Measurements from ENCODE around the gene CAPN13. TPM values are rescaled to one million over a fixed set of nuclear protein-coding genes. Genes with fewer than 3 reads are reported as not detected.

Gene CAPN13
- total and polyA plus RNA-seq, 8 donors = 6.4 to 93.3 (median 44.3) TPM

GRCh38 chr2:30764021-30764800 is 43.0 kb downstream of the CAPN13 start:
- peak in 1 of 2 donors; percentile 13 for DNase-seq
- no peak overlapping the region for H3K27ac ChIP-seq
- no peak for TF ChIP-seq POLR2AphosphoS5 (IDR thresholded peaks at IDR 0.05)
- TF ChIP-seq EP300 (IDR thresholded peaks at IDR 0.05) = no peak
- no peak for TF ChIP-seq CTCF (IDR thresholded peaks at IDR 0.05)
- TF ChIP-seq POLR2A (IDR thresholded peaks at IDR 0.05) = no peak
- intact Hi-C loops (cut with DNase I; ENCODE audit: low total_unique reads) = no loop called here
- H3K9me3 ChIP-seq = no peaks in the 10 kb centered on the region
- peaks cover 0 to 72% (median 38%) of the 10 kb centered on the region in 4 donors for H3K36me3 ChIP-seq
- no peak overlapping the region for H3K4me3 ChIP-seq
- no peaks in the 10 kb centered on the region for H3K4me1 ChIP-seq
- peaks cover 0 to 7% (median 0%) of the 10 kb centered on the region in 3 donors for H3K27me3 ChIP-seq
- WGBS, 5 donors = 79 to 87% (median 82%) methylated on average over 10 to 12 of the region's 12 CpGs

- Histone ChIP-seq H3K4me1 (no peaks in the 10 kb centered on the region), H3K9me3 (no peaks in the 10 kb centered on the region), H3K27ac (no peak overlapping the region), H3K4me3 (no peak overlapping the region), H3K27me3 (peaks cover 0 to 7% (median 0%) of the 10 kb centered on the region in 3 donors), H3K36me3 (peaks cover 0 to 65% (median 35%) of the 10 kb centered on the region in 4 donors)
- WGBS, 5 donors = 75 to 90% (median 83%) methylated on average over 3 of the region's 3 CpGs; no CpG with 5 or more reads in 1 of the 5 donors
- peak in 1 of 2 donors; percentile 11 for DNase-seq
- TF ChIP-seq POLR2A (IDR thresholded peaks at IDR 0.05) = no peak
- TF ChIP-seq EP300 (IDR thresholded peaks at IDR 0.05) = no peak
- no peak for TF ChIP-seq POLR2AphosphoS5 (IDR thresholded peaks at IDR 0.05)
- no peak for TF ChIP-seq CTCF (IDR thresholded peaks at IDR 0.05)
- intact Hi-C loops (cut with DNase I; ENCODE audit: low total_unique reads) = no loop called here
Observed at GRCh38 chr2:30763151-30763660, 44.0 kb downstream of the CAPN13 start.

GRCh38 chr2:30761226-30761625 is 46.0 kb downstream of the CAPN13 start:
- Histone ChIP-seq H3K4me1 (peaks cover 0 to 3% (median 0%) of the 10 kb centered on the region in 4 donors), H3K36me3 (peaks cover 0 to 54% (median 39%) of the 10 kb centered on the region in 4 donors), H3K9me3 (no peaks in the 10 kb centered on the region), H3K27me3 (peaks cover 0 to 19% (median 0%) of the 10 kb centered on the region in 3 donors), H3K27ac (no peak overlapping the region), H3K4me3 (no peak overlapping the region)
- TF ChIP-seq CTCF (IDR thresholded peaks at IDR 0.05) = no peak
- TF ChIP-seq POLR2A (IDR thresholded peaks at IDR 0.05) = no peak
- TF ChIP-seq EP300 (IDR thresholded peaks at IDR 0.05) = no peak
- TF ChIP-seq POLR2AphosphoS5 (IDR thresholded peaks at IDR 0.05) = no peak
- intact Hi-C loops (cut with DNase I; ENCODE audit: low total_unique reads) = no loop called here
- DNase-seq = peak in 1 of 2 donors; percentile 17
- whole genome bisulfite sequencing, 5 donors = 84 to 89% (median 87%) methylated on average over 8 of the region's 8 CpGs

GRCh38 chr2:30759481-30759880 is 47.8 kb downstream of the CAPN13 start:
- TF ChIP-seq POLR2AphosphoS5 (IDR thresholded peaks at IDR 0.05) (no peak), EP300 (IDR thresholded peaks at IDR 0.05) (no peak), POLR2A (IDR thresholded peaks at IDR 0.05) (no peak), CTCF (IDR thresholded peaks at IDR 0.05) (no peak)
- Histone ChIP-seq H3K9me3 (no peaks in the 10 kb centered on the region), H3K27ac (no peak overlapping the region), H3K27me3 (peaks cover 0 to 25% (median 0%) of the 10 kb centered on the region in 3 donors), H3K4me3 (no peak overlapping the region), H3K36me3 (peaks cover 0 to 54% (median 37%) of the 10 kb centered on the region in 4 donors), H3K4me1 (peaks cover 0 to 7% (median 0%) of the 10 kb centered on the region in 4 donors)
- intact Hi-C loops (cut with DNase I; ENCODE audit: low total_unique reads) = no loop called here
- WGBS, 5 donors = 85 to 92% (median 91%) methylated on average over 14 of the region's 14 CpGs
- DNase-seq = no peak

All from stomach (tissue), 9 donors.